Measurements from ENCODE around the gene ITPKC. TPM values are rescaled to one million over a fixed set of nuclear protein-coding genes. Genes with fewer than 3 reads are reported as not detected.
"Not testable (repeated sequence)": the region's sequence is repeated elsewhere in the genome, so short reads cannot be mapped to it uniquely, and the experiment has no call there.

Gene ITPKC
- total and polyA plus RNA-seq, 2 experiments from 2014 or later, result 15.4 to 19.4 TPM

- H3K4me1 ChIP-seq (ENCODE audit: low read depth), result no peaks in the 10 kb centered on the region
- H3K4me3 ChIP-seq, result no peak overlapping the region
- no peak for DNase-seq (ENCODE audit: low read depth in 1 of 2, low spot score in 1 of 2)
- H3K9me3 ChIP-seq (ENCODE audit: low read depth), result no peaks in the 10 kb centered on the region
- TF ChIP-seq CTCF (IDR thresholded peaks at IDR 0.05; ENCODE audit: low read depth, low read length), result no peak
- no peak overlapping the region for H3K27ac ChIP-seq
- H3K27me3 ChIP-seq, result no peaks in the 10 kb centered on the region
- peaks cover 53% of the 10 kb centered on the region for H3K36me3 ChIP-seq
Observed at GRCh38 chr19:40763963-40764362, 47.1 kb downstream of the ITPKC start.

- not testable (repeated sequence) for H3K27ac ChIP-seq, H3K27me3 ChIP-seq
- H3K36me3 ChIP-seq, result peaks cover 41% of the 10 kb centered on the region
Observed at GRCh38 chr19:40766385-40766784, 49.5 kb downstream of the ITPKC start.

GRCh38 chr19:40768869-40769268, 52.0 kb downstream of the ITPKC start:
- H3K4me3 ChIP-seq, result no peak overlapping the region
- no peak overlapping the region for H3K27ac ChIP-seq
- peaks cover 19% of the 10 kb centered on the region for H3K36me3 ChIP-seq
- no peaks in the 10 kb centered on the region for H3K9me3 ChIP-seq (ENCODE audit: low read depth)
- no peaks in the 10 kb centered on the region for H3K27me3 ChIP-seq
- no peak for DNase-seq (ENCODE audit: low read depth in 1 of 2, low spot score in 1 of 2)
- no peak for TF ChIP-seq CTCF (IDR thresholded peaks at IDR 0.05; ENCODE audit: low read depth, low read length)
- H3K4me1 ChIP-seq (ENCODE audit: low read depth), result no peaks in the 10 kb centered on the region

More at GRCh38 chr19:40766385-40766784, 49.5 kb downstream of the ITPKC start:
- not testable (repeated sequence) for H3K4me1 ChIP-seq (ENCODE audit: low read depth); H3K9me3 ChIP-seq (ENCODE audit: low read depth); DNase-seq (ENCODE audit: low read depth in 1 of 2, low spot score in 1 of 2); H3K4me3 ChIP-seq

GRCh38 chr19:40771101-40771862, 54.4 kb downstream of the ITPKC start:
- H3K4me1 ChIP-seq (ENCODE audit: low read depth); H3K27ac ChIP-seq; H3K27me3 ChIP-seq; DNase-seq (ENCODE audit: low read depth in 1 of 2, low spot score in 1 of 2); H3K36me3 ChIP-seq; H3K9me3 ChIP-seq (ENCODE audit: low read depth); H3K4me3 ChIP-seq: not testable (repeated sequence)

GRCh38 chr19:40774916-40775631, 58.2 kb downstream of the ITPKC start, which contains the start of gene MIA:
Gene MIA, plus strand, starts transcription at chr19:40775521. Its CDS starts 22 bp downstream, at chr19:40775543.
- DNase-seq (ENCODE audit: low read depth in 1 of 2, low spot score in 1 of 2), result peak in 1 of 2 donors; percentile 38
- H3K27ac ChIP-seq, result no peak within 1 kb of the TSS
- H3K27me3 ChIP-seq, result no peaks in the 10 kb centered on the region
- H3K36me3 ChIP-seq, result no peaks in the 10 kb centered on the region
- H3K4me1 ChIP-seq (ENCODE audit: low read depth), result no peaks in the 10 kb centered on the region
- no peaks in the 10 kb centered on the region for H3K9me3 ChIP-seq (ENCODE audit: low read depth)
- no peak within 1 kb of the TSS for H3K4me3 ChIP-seq
- TF ChIP-seq CTCF (IDR thresholded peaks at IDR 0.05; ENCODE audit: low read depth, low read length), result no peak

DNA sequence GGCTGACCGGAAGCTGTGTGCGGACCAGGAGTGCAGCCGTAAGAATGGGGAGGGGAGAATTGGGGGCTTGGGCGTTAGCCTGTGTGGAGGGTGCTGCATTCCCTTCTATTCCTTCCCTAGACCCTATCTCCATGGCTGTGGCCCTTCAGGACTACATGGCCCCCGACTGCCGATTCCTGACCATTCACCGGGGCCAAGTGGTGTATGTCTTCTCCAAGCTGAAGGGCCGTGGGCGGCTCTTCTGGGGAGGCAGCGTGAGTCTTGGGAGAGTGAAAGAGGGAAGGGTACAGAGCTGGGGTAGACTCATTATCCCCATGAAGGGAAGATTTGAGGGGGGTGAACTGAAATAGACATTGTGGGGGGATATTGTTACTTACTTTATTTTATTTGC, 58.7 kb downstream of the ITPKC start:
- no peaks in the 10 kb centered on the region for H3K4me1 ChIP-seq (ENCODE audit: low read depth)
- H3K27ac ChIP-seq, result no peak overlapping the region
- no peak for TF ChIP-seq CTCF (IDR thresholded peaks at IDR 0.05; ENCODE audit: low read depth, low read length)
- no peak overlapping the region for H3K4me3 ChIP-seq
- no peaks in the 10 kb centered on the region for H3K36me3 ChIP-seq
- no peak for DNase-seq (ENCODE audit: low read depth in 1 of 2, low spot score in 1 of 2)
- H3K9me3 ChIP-seq (ENCODE audit: low read depth), result no peaks in the 10 kb centered on the region
- no peaks in the 10 kb centered on the region for H3K27me3 ChIP-seq

All from cardiac muscle cell (in vitro differentiated cells and primary cell).